ENCODE measurements around the gene EIF5B. TPM values are rescaled to one million over a fixed set of nuclear protein-coding genes. Genes with fewer than 3 reads are reported as not detected.
A peak's percentile ranks its signal among the peaks of the same experiment; 100 is the strongest.

The EIF5B gene
- total RNA-seq, 1 donor from 2014 or later = 65.6 TPM

GRCh38 chr2:99414566-99414965, 77.4 kb downstream of the EIF5B start:
- Histone ChIP-seq H3K79me2 (ENCODE audit: insufficient read depth, low read length) (no peaks in the 10 kb centered on the region), H3K27ac (ENCODE audit: low read depth, low read length) (no peak overlapping the region), H2AFZ (ENCODE audit: low read depth, low read length) (no peak overlapping the region), H3K4me1 (ENCODE audit: insufficient read depth, low read length) (peaks cover 3% of the 10 kb centered on the region), H3K4me3 (ENCODE audit: insufficient read depth, low read depth, low read length) (no peak overlapping the region), H3K36me3 (ENCODE audit: insufficient read depth, low read length) (peaks cover 28% of the 10 kb centered on the region), H4K20me1 (ENCODE audit: insufficient read depth, low read length) (no peaks in the 10 kb centered on the region), H3K9me3 (ENCODE audit: insufficient read depth, low read depth, low read length) (no peaks in the 10 kb centered on the region), H3K4me2 (ENCODE audit: low read length) (no peak overlapping the region), H3K27me3 (ENCODE audit: insufficient read depth, low read length) (no peaks in the 10 kb centered on the region), H3K9ac (ENCODE audit: low read length) (no peak overlapping the region)
- DNase-seq (ENCODE audit: low read depth) = no peak
- peaks cover 3% of the 10 kb centered on the region for H3K4me1 Mint-ChIP-seq (ENCODE audit: low read depth, unreplicated experiment)
- H3K27ac Mint-ChIP-seq (ENCODE audit: unreplicated experiment) = no peak overlapping the region
- FAIRE-seq = no peak
- no peak overlapping the region for H3K4me3 Mint-ChIP-seq (ENCODE audit: unreplicated experiment)
- H3K27me3 Mint-ChIP-seq (ENCODE audit: low read depth, unreplicated experiment) = no peaks in the 10 kb centered on the region
- H3K36me3 Mint-ChIP-seq (ENCODE audit: low read depth, unreplicated experiment) = peaks cover 29% of the 10 kb centered on the region
- no peaks in the 10 kb centered on the region for H3K9me3 Mint-ChIP-seq (ENCODE audit: unreplicated experiment)
- no peak for TF ChIP-seq EZH2 (IDR thresholded peaks at IDR 0.05; ENCODE audit: insufficient read depth, low read length)

- Histone ChIP-seq H3K4me1 (ENCODE audit: insufficient read depth, low read length) (peaks cover 20% of the 10 kb centered on the region), H3K27me3 (ENCODE audit: insufficient read depth, low read length) (no peaks in the 10 kb centered on the region), H3K27ac (ENCODE audit: low read depth, low read length) (no peak overlapping the region), H3K4me2 (ENCODE audit: low read length) (no peak overlapping the region), H3K36me3 (ENCODE audit: insufficient read depth, low read length) (peaks cover 19% of the 10 kb centered on the region), H3K79me2 (ENCODE audit: insufficient read depth, low read length) (no peaks in the 10 kb centered on the region), H3K9ac (ENCODE audit: low read length) (no peak overlapping the region), H3K9me3 (ENCODE audit: insufficient read depth, low read depth, low read length) (no peaks in the 10 kb centered on the region), H3K4me3 (ENCODE audit: insufficient read depth, low read depth, low read length) (no peak overlapping the region), H2AFZ (ENCODE audit: low read depth, low read length) (no peak overlapping the region), H4K20me1 (ENCODE audit: insufficient read depth, low read length) (peaks cover 6% of the 10 kb centered on the region)
- H3K4me1 Mint-ChIP-seq (ENCODE audit: low read depth, unreplicated experiment) = peaks cover 26% of the 10 kb centered on the region
- no peaks in the 10 kb centered on the region for H3K9me3 Mint-ChIP-seq (ENCODE audit: unreplicated experiment)
- no peaks in the 10 kb centered on the region for H3K27me3 Mint-ChIP-seq (ENCODE audit: low read depth, unreplicated experiment)
- DNase-seq (ENCODE audit: low read depth) (no peak), FAIRE-seq (no peak)
- H3K27ac Mint-ChIP-seq (ENCODE audit: unreplicated experiment) = no peak overlapping the region
- peaks cover 29% of the 10 kb centered on the region for H3K36me3 Mint-ChIP-seq (ENCODE audit: low read depth, unreplicated experiment)
- no peak overlapping the region for H3K4me3 Mint-ChIP-seq (ENCODE audit: unreplicated experiment)
- TF ChIP-seq CTCF (IDR thresholded peaks at IDR 0.05; ENCODE audit: insufficient read depth, low read depth, low read length) = no peak
- TF ChIP-seq EZH2 (IDR thresholded peaks at IDR 0.05; ENCODE audit: insufficient read depth, low read length) = no peak
Observed at GRCh38 chr2:99417396-99417795, 80.2 kb downstream of the EIF5B start.

GRCh38 chr2:99420031-99420430, 82.8 kb downstream of the EIF5B start:
- no peaks in the 10 kb centered on the region for H3K79me2 ChIP-seq (ENCODE audit: insufficient read depth, low read length)
- H3K9me3 ChIP-seq (ENCODE audit: insufficient read depth, low read depth, low read length) = no peaks in the 10 kb centered on the region
- peaks cover 9% of the 10 kb centered on the region for H4K20me1 ChIP-seq (ENCODE audit: insufficient read depth, low read length)
- no peaks in the 10 kb centered on the region for H3K27me3 ChIP-seq (ENCODE audit: insufficient read depth, low read length)
- H3K27me3 Mint-ChIP-seq (ENCODE audit: low read depth, unreplicated experiment) = no peaks in the 10 kb centered on the region
- peak overlapping the region; percentile 67 for H3K27ac ChIP-seq (ENCODE audit: low read depth, low read length)
- H3K36me3 Mint-ChIP-seq (ENCODE audit: low read depth, unreplicated experiment) = peaks cover 24% of the 10 kb centered on the region
- H3K4me1 ChIP-seq (ENCODE audit: insufficient read depth, low read length) = peaks cover 20% of the 10 kb centered on the region
- H3K9ac ChIP-seq (ENCODE audit: low read length) = peak overlapping the region; percentile 49
- peak overlapping the region; percentile 94 for H3K27ac Mint-ChIP-seq (ENCODE audit: unreplicated experiment)
- no peak overlapping the region for H2AFZ ChIP-seq (ENCODE audit: low read depth, low read length)
- peak overlapping the region; percentile 63 for H3K4me2 ChIP-seq (ENCODE audit: low read length)
- H3K36me3 ChIP-seq (ENCODE audit: insufficient read depth, low read length) = peaks cover 29% of the 10 kb centered on the region
- no peaks in the 10 kb centered on the region for H3K9me3 Mint-ChIP-seq (ENCODE audit: unreplicated experiment)
- peaks cover 30% of the 10 kb centered on the region for H3K4me1 Mint-ChIP-seq (ENCODE audit: low read depth, unreplicated experiment)
- H3K4me3 ChIP-seq (ENCODE audit: insufficient read depth, low read depth, low read length) = no peak overlapping the region
- DNase-seq (ENCODE audit: low read depth) (peak; percentile 34), FAIRE-seq (no peak)
- TF ChIP-seq EZH2 (IDR thresholded peaks at IDR 0.05; ENCODE audit: insufficient read depth, low read length) = no peak
- no peak for TF ChIP-seq CTCF (IDR thresholded peaks at IDR 0.05; ENCODE audit: insufficient read depth, low read depth, low read length)
- no peak overlapping the region for H3K4me3 Mint-ChIP-seq (ENCODE audit: unreplicated experiment)

All from astrocyte (in vitro differentiated cells and primary cell).